IMR-90 (cell line): ENCODE results near the gene PPARG. TPM values are rescaled to one million over a fixed set of nuclear protein-coding genes. Genes with fewer than 3 reads are reported as not detected.

ENCODE experiments used
- ATAC-seq: fragments of 200-7000 bp; cut with Tn5 transposase; 2 replicates; pipeline ENCODE4 v1.9.1; 2020; ENCODE audit warnings: low read depth, mild to moderate bottlenecking, moderate library complexity
- BruUV-seq: library from RNA; stranded (reverse); fragments of 400-500 nt; replicated peaks from 2 replicates; lab custom pipeline; 2021; lab: Mats Ljungman, UMichigan
- CTCF ChIA-PET: fragments of 300-600 bp; formaldehyde crosslinking; extraction: SDS; loops from one replicate; lab custom pipeline; 2021; ENCODE audit warnings: antibody characterized with exemption; lab: Yijun Ruan, JAX
- POLR2A ChIA-PET: fragments of 300-600 bp; sonication (Branson Sonifier 250); formaldehyde crosslinking; loops from one replicate; lab custom pipeline; 2022; ENCODE audit warnings: antibody characterized with exemption; ENCODE audit not compliant: unreplicated experiment; lab: Charles Lee
- DNase-seq: peaks from one replicate; pipeline ENCODE4 v3.0.0; 2013
- H2AFZ ChIP-seq: replicated peaks from 2 replicates; pipeline ENCODE3; 2013; ENCODE audit warnings: low read length, mild to moderate bottlenecking; ENCODE audit not compliant: poor library complexity
- H2AK5ac ChIP-seq: 2 replicates; pipeline ENCODE4 v1.6.1; 2013; ENCODE audit warnings: low read depth, low read length, inconsistent platforms
- H2AK9ac ChIP-seq: replicated peaks from 2 replicates; pipeline ENCODE3; 2013; ENCODE audit warnings: mild to moderate bottlenecking, low read depth, low read length, moderate library complexity; ENCODE audit not compliant: poor library complexity
- H2BK120ac ChIP-seq: 2 replicates; pipeline ENCODE4 v1.6.1; 2013; ENCODE audit warnings: low read depth, low read length, inconsistent platforms
- H2BK15ac ChIP-seq: 3 replicates; pipeline ENCODE4 v1.6.1; 2013; ENCODE audit warnings: low read depth, low read length, inconsistent platforms
- H2BK20ac ChIP-seq: 2 replicates; pipeline ENCODE4 v1.6.1; 2013; ENCODE audit warnings: low read depth, mild to moderate bottlenecking, inconsistent platforms, low read length, moderate library complexity
- H2BK5ac ChIP-seq: 2 replicates; pipeline ENCODE4 v1.6.1; 2013; ENCODE audit warnings: mild to moderate bottlenecking, low read depth, low read length, inconsistent platforms; ENCODE audit not compliant: poor library complexity, severe bottlenecking
- H3K14ac ChIP-seq: replicated peaks from 2 replicates; pipeline ENCODE4 v1.6.1; 2013; ENCODE audit warnings: low read depth, low read length, inconsistent platforms
- H3K18ac ChIP-seq: 2 replicates; pipeline ENCODE4 v1.6.1; 2013; ENCODE audit warnings: low read depth, low read length, control low read depth
- H3K23ac ChIP-seq: 2 replicates; pipeline ENCODE4 v1.6.1; 2013; ENCODE audit warnings: low read depth, low read length, inconsistent platforms
- H3K27ac ChIP-seq: 2 replicates; pipeline ENCODE4 v1.5.1; 2013; ENCODE audit warnings: mild to moderate bottlenecking, control low read depth, low read length; ENCODE audit not compliant: insufficient read depth
- H3K27me3 ChIP-seq: 2 replicates; pipeline ENCODE4 v1.6.1; 2013; ENCODE audit warnings: low read length; ENCODE audit not compliant: control insufficient read depth, insufficient read depth
- H3K36me3 ChIP-seq: 2 replicates; pipeline ENCODE4 v1.6.1; 2013; ENCODE audit warnings: low read length, mixed read lengths; ENCODE audit not compliant: control insufficient read depth, insufficient read depth
- H3K4ac ChIP-seq: 2 replicates; pipeline ENCODE4 v1.6.1; 2013; ENCODE audit warnings: low read depth, low read length, inconsistent platforms
- H3K4me1 ChIP-seq: 2 replicates; pipeline ENCODE4 v1.6.1; 2013; ENCODE audit warnings: low read length, mixed read lengths; ENCODE audit not compliant: control insufficient read depth, insufficient read depth
- H3K4me2 ChIP-seq: 2 replicates; pipeline ENCODE4 v1.6.1; 2013; ENCODE audit warnings: low read depth, mild to moderate bottlenecking, control low read depth, low read length, moderate library complexity
- H3K4me3 ChIP-seq: 2 replicates; pipeline ENCODE4 v1.5.1; 2013; ENCODE audit warnings: low read depth, mild to moderate bottlenecking, control low read depth, low read length, moderate library complexity; ENCODE audit not compliant: insufficient read depth
- H3K56ac ChIP-seq: 2 replicates; pipeline ENCODE4 v1.6.1; 2013; ENCODE audit warnings: low read length, inconsistent platforms; ENCODE audit not compliant: insufficient read depth; ENCODE audit errors: extremely low read depth
- H3K79me1 ChIP-seq, 2 experiments: 2 replicates each; pipeline ENCODE4 v1.6.1; 2013; ENCODE audit warnings: low read length in 2 of 2, inconsistent platforms in 1 of 2, low read depth in 1 of 2
- H3K9ac ChIP-seq: 2 replicates; pipeline ENCODE4 v1.6.1; 2013; ENCODE audit warnings: low read depth, low read length, control low read depth
- H3K9me1 ChIP-seq: 2 replicates; pipeline ENCODE4 v1.6.1; 2013; ENCODE audit warnings: low read length, inconsistent platforms; ENCODE audit not compliant: insufficient read depth
- H3K9me3 ChIP-seq: 2 replicates; pipeline ENCODE4 v1.6.1; 2013; ENCODE audit warnings: low read length; ENCODE audit not compliant: control insufficient read depth, insufficient read depth
- H4K20me1 ChIP-seq: 2 replicates; pipeline ENCODE4 v1.6.1; 2013; ENCODE audit warnings: low read length, inconsistent platforms; ENCODE audit not compliant: insufficient read depth
- H4K5ac ChIP-seq: 2 replicates; pipeline ENCODE4 v1.6.1; 2013; ENCODE audit warnings: mild to moderate bottlenecking, low read depth, low read length, control low read depth
- H4K8ac ChIP-seq, 2 experiments: 2 replicates each; pipeline ENCODE4 v1.6.1; 2013; ENCODE audit warnings: low read depth in 2 of 2, low read length in 2 of 2, control low read depth in 1 of 2, inconsistent platforms in 1 of 2
- H4K91ac ChIP-seq: 2 replicates; pipeline ENCODE4 v1.6.1; 2013; ENCODE audit warnings: low read depth, low read length, inconsistent platforms; ENCODE audit not compliant: insufficient read depth
- BHLHE40 ChIP-seq: fragments of 150-350 bp; IDR thresholded peaks from 2 replicates; pipeline ENCODE4 v1.6.1; 2016; ENCODE audit warnings: mild to moderate bottlenecking, low read depth, low read length
- CEBPB ChIP-seq: IDR thresholded peaks from 2 replicates; pipeline ENCODE4 v1.6.1; 2012; ENCODE audit warnings: low read depth, low read length, improper control_type of control experiment
- CHD1 ChIP-seq: IDR thresholded peaks from 2 replicates; pipeline ENCODE4 v1.6.1; 2012; ENCODE audit warnings: low read depth, low read length, improper control_type of control experiment
- FOS ChIP-seq: fragments of 150-350 bp; IDR thresholded peaks from 2 replicates; pipeline ENCODE4 v1.6.1; 2016; ENCODE audit warnings: low read depth, low read length
- MAFK ChIP-seq: IDR thresholded peaks from 2 replicates; pipeline ENCODE4 v1.6.1; 2012; ENCODE audit warnings: low read depth, low read length, improper control_type of control experiment
- MXI1 ChIP-seq: IDR thresholded peaks from 2 replicates; pipeline ENCODE4 v1.6.1; 2012; ENCODE audit warnings: low read depth, mild to moderate bottlenecking, low read length, moderate library complexity, borderline replicate concordance
- NFE2L2 ChIP-seq: fragments of 150-350 bp; IDR thresholded peaks from 2 replicates; pipeline ENCODE4 v1.6.1; 2016; ENCODE audit warnings: low read depth, mild to moderate bottlenecking, low read length
- POLR2A ChIP-seq: IDR thresholded peaks from 2 replicates; pipeline ENCODE4 v1.6.1; 2012; ENCODE audit warnings: mild to moderate bottlenecking, low read depth, low read length
- RAD21 ChIP-seq: IDR thresholded peaks from 2 replicates; pipeline ENCODE4 v1.6.1; 2012; ENCODE audit warnings: low read length, improper control_type of control experiment
- SMC3 ChIP-seq: fragments of 150-350 bp; IDR thresholded peaks from 2 replicates; pipeline ENCODE4 v1.6.1; 2016; ENCODE audit warnings: low read depth, mild to moderate bottlenecking, antibody characterized with exemption, low read length, moderate library complexity
- USF2 ChIP-seq: fragments of 150-350 bp; IDR thresholded peaks from 2 replicates; pipeline ENCODE4 v1.6.1; 2017; ENCODE audit warnings: mild to moderate bottlenecking, antibody characterized with exemption, low read length, low read depth
- WGBS, 2 experiments: methylation state at CpG; one replicate each; pipeline versions ENCODE4 v1.1.5 to v1.1.7; 2013; ENCODE audit warnings: missing lambda C conversion rate in 2 of 2; ENCODE audit not compliant: insufficient read length in 1 of 2; ENCODE audit errors: extremely low coverage in 2 of 2; 5-methylcytosine and 5-hydroxymethylcytosine counted together
- dilution Hi-C: fragments of 300-500 bp; cut with HindIII; formaldehyde crosslinking; loops from one replicate; pipeline ENCODE4 v1.14.3; 2018; ENCODE audit warnings: low sequenced_read_pairs; ENCODE audit not compliant: unreplicated experiment
- in situ Hi-C: fragments of 300-500 bp; cut with MboI; formaldehyde crosslinking; loops from 3 replicates; pipeline ENCODE4 v1.14.3; 2019; ENCODE audit warnings: low sequenced_read_pairs, inconsistent platforms, mixed read lengths
- intact Hi-C: fragments of 100-400 bp; cut with micrococcal nuclease; formaldehyde crosslinking; loops from 2 replicates; pipeline ENCODE4 v1.10.0; 2022
- polyA plus RNA-seq, 3 experiments: library from polyadenylated mRNA; depleted of rRNA; stranded (reverse); fragments of >200 nt; gene quantifications; 2 replicates each; pipeline ENCODE4 v1.2.3, GENCODE V29; 2012; ENCODE audit warnings: low replicate concordance in 1 of 3
- total RNA-seq: library from RNA; depleted of rRNA; stranded (reverse); fragments of >200 nt; gene quantifications from 2 replicates; pipeline ENCODE4 v1.2.3, GENCODE V29; 2012
- TF ChIP-seq, protein P1 (sequence below): fragments of 150-350 bp; IDR thresholded peaks from 2 replicates; pipeline ENCODE4 v1.6.1; 2016; ENCODE audit warnings: low read depth, mild to moderate bottlenecking, low read length, moderate library complexity, borderline replicate concordance
- TF ChIP-seq, protein P2 (sequence below): conservative IDR thresholded peaks from 2 replicates; pipeline ENCODE4 v1.5.1; 2012; ENCODE audit warnings: mild to moderate bottlenecking, low read depth, low read length, improper control_type of control experiment

Gene PPARG
- total and polyA plus RNA-seq, 2 of the 4 experiments (the other 2 are of a cell fraction) = 11.2 to 23.8 TPM

DNA sequence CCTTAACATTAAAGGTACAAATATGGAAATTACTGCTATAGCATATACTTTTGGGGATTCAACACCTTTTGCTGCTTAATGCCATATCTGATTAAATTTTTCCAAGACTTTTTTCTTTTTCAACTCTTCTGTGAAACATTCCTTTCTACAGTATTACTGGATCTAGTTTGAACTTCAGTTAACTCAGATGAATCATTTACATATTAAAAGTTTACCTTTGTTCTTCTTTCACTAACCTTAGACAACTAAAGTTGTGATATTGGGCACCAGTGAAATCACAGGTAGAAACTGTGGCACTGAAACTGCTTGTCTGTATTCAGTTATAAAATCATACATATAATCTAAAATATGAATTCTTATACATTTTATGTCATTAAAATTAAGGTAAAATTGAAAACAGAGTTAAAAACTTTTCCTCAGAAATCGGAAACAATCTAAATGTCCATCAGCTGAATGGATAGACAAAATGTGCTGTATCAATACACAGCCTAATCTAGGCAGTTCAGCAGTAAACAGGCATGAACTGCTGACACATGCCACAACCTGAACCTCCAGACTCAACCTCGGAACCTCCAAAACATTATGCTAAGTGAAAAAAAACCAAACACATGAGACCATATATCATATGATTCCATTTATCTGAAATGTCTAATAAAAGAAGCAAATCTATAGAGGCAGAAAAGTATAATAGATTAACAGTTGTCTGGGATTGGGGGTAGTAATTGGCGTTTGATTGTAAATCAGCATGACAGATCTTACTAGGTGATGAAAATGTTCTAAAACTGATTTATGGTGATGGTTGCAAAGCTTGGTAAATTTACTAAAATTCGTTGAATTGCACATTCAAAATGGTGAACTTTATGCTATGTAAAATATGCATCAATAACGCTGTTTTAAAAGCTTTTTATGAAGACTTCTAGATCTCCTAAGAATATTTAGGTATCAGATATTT, 50.0 kb downstream of the PPARG start:
- no CpG with 5 or more reads among the region's 5 CpGs for WGBS, 2 experiments
- dilution Hi-C loops = no loop called here

More for the DNA sequence above, 50.0 kb downstream of the PPARG start:
- Histone ChIP-seq H3K27me3 (no peaks in the 10 kb centered on the region), H3K4me2 (no peak overlapping the region), H3K23ac (no peak overlapping the region), H2AK5ac (no peak overlapping the region), H2BK15ac (no peak overlapping the region), H3K14ac (no peak overlapping the region), H3K79me1 (peaks cover 0 to 8% of the 10 kb centered on the region in 2 experiments; a peak in 1 of 4 replicates), H2AK9ac (no peak overlapping the region), H3K18ac (no peak overlapping the region), H3K9ac (no peak overlapping the region), H3K27ac (no peak overlapping the region), H4K5ac (no peak overlapping the region), H3K9me1 (no peaks in the 10 kb centered on the region), H3K4ac (no peak overlapping the region), H3K56ac (no peak overlapping the region), H2AFZ (no peak overlapping the region), H2BK5ac (no peak overlapping the region), H3K4me3 (no peak overlapping the region), H3K9me3 (no peaks in the 10 kb centered on the region), H3K4me1 (peaks cover 2% of the 10 kb centered on the region; the same call in 1 of the 2 replicates), H2BK20ac (no peak overlapping the region), H4K8ac (no peak overlapping the region), H4K20me1 (no peaks in the 10 kb centered on the region), H4K91ac (no peak overlapping the region), H2BK120ac (no peak overlapping the region), H3K36me3 (no peaks in the 10 kb centered on the region)
- CTCF ChIA-PET = interaction anchor here (1.0 kb wide), 1 partner anchor 141 kb away, joined by 3 read pairs; no protein-coding TSS in a partner anchor
- intact Hi-C loops (no loop called here), in situ Hi-C loops (no loop called here)
- POLR2A ChIA-PET = no interaction called here
- DNase-seq = no peak
- no TSS peak for BruUV-seq
- no peak for ATAC-seq
- TF ChIP-seq POLR2A (no peak), NFE2L2 (no peak), SMC3 (no peak), USF2 (no peak), MAFK (no peak), CEBPB (no peak), CHD1 (no peak), RAD21 (no peak), FOS (no peak), MXI1 (no peak), BHLHE40 (no peak)
- TF ChIP-seq, protein P1, sequence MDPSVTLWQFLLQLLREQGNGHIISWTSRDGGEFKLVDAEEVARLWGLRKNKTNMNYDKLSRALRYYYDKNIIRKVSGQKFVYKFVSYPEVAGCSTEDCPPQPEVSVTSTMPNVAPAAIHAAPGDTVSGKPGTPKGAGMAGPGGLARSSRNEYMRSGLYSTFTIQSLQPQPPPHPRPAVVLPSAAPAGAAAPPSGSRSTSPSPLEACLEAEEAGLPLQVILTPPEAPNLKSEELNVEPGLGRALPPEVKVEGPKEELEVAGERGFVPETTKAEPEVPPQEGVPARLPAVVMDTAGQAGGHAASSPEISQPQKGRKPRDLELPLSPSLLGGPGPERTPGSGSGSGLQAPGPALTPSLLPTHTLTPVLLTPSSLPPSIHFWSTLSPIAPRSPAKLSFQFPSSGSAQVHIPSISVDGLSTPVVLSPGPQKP = no peak
- TF ChIP-seq, protein P2, sequence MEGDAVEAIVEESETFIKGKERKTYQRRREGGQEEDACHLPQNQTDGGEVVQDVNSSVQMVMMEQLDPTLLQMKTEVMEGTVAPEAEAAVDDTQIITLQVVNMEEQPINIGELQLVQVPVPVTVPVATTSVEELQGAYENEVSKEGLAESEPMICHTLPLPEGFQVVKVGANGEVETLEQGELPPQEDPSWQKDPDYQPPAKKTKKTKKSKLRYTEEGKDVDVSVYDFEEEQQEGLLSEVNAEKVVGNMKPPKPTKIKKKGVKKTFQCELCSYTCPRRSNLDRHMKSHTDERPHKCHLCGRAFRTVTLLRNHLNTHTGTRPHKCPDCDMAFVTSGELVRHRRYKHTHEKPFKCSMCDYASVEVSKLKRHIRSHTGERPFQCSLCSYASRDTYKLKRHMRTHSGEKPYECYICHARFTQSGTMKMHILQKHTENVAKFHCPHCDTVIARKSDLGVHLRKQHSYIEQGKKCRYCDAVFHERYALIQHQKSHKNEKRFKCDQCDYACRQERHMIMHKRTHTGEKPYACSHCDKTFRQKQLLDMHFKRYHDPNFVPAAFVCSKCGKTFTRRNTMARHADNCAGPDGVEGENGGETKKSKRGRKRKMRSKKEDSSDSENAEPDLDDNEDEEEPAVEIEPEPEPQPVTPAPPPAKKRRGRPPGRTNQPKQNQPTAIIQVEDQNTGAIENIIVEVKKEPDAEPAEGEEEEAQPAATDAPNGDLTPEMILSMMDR = no peak
